Tibial nerve (tissue), 4 donors: ENCODE results near the gene BACH2.

ENCODE experiments used
- CTCF ChIP-seq, 5 experiments: fragments of 200-600 bp in 3 of 5; fragments of 450-650 bp in 2 of 5; sonication (generic) in 3 of 5; IDR thresholded peaks; one replicate each; pipeline ENCODE4 v1.5.1; 2016 to 2019; ENCODE audit warnings: antibody characterized with exemption in 5 of 5, mild to moderate bottlenecking in 3 of 5, moderate library complexity in 2 of 5
- EP300 ChIP-seq, 2 donors: sonication (generic); formaldehyde crosslinking; IDR thresholded peaks; one replicate each; pipeline ENCODE4 v1.6.1; 2017; ENCODE audit warnings: antibody characterized with exemption in 2 of 2, mild to moderate bottlenecking in 1 of 2
- POLR2A ChIP-seq, 2 donors: fragments of 450-650 bp; IDR thresholded peaks; one replicate each; pipeline ENCODE4 v1.6.1; 2017; ENCODE audit warnings: antibody characterized with exemption in 2 of 2, mild to moderate bottlenecking in 2 of 2, moderate library complexity in 2 of 2

- TF ChIP-seq CTCF (IDR thresholded peaks at IDR 0.05) = no peak
- TF ChIP-seq EP300 (IDR thresholded peaks at IDR 0.05) = no peak
- no peak for TF ChIP-seq POLR2A (IDR thresholded peaks at IDR 0.05)
These were observed 335.2 kb downstream of the BACH2 start for GRCh38 chr6:89961481-89961880.
